D721Med (cell line): ENCODE measurements around the gene CAPSL.

Experiments used
- DNase-seq: peaks from one replicate; pipeline ENCODE4 v3.0.0; 2011; ENCODE audit warnings: low spot score; ENCODE audit not compliant: insufficient read length
- FAIRE-seq: peaks from 2 replicates; lab custom pipeline; 2011; peaks lifted over from hg19 to GRCh38; lab: Jason Lieb, UNC
- TF ChIP-seq, protein P1 (sequence below): IDR thresholded peaks from 2 replicates; pipeline ENCODE4 v1.5.1; 2012; ENCODE audit warnings: mild to moderate bottlenecking, control low read depth; ENCODE audit not compliant: insufficient read depth; ENCODE audit errors: missing control alignments

Gene CAPSL

DNA sequence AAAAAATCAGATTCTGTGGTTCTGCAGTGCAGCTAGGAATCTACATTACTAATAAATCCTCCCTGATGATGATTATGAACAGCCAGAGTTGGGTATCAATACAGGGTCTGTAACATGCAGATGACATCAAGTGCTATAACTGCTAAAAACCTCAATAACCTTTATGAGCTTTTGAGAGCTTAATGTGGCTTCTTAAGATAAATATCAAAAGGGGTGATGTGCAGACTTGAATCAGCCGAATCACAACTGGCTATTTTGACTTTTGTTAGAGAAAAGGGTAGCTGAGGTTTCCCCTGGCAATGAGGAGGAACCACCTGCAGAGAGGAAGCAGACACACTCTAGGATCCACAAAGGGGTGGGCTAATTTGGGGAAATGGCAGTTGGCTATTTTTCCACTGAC is 30.2 kb downstream of the CAPSL start:
- DNase-seq (no peak), FAIRE-seq (no peak)
- TF ChIP-seq, protein P1, sequence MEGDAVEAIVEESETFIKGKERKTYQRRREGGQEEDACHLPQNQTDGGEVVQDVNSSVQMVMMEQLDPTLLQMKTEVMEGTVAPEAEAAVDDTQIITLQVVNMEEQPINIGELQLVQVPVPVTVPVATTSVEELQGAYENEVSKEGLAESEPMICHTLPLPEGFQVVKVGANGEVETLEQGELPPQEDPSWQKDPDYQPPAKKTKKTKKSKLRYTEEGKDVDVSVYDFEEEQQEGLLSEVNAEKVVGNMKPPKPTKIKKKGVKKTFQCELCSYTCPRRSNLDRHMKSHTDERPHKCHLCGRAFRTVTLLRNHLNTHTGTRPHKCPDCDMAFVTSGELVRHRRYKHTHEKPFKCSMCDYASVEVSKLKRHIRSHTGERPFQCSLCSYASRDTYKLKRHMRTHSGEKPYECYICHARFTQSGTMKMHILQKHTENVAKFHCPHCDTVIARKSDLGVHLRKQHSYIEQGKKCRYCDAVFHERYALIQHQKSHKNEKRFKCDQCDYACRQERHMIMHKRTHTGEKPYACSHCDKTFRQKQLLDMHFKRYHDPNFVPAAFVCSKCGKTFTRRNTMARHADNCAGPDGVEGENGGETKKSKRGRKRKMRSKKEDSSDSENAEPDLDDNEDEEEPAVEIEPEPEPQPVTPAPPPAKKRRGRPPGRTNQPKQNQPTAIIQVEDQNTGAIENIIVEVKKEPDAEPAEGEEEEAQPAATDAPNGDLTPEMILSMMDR = no peak

DNA sequence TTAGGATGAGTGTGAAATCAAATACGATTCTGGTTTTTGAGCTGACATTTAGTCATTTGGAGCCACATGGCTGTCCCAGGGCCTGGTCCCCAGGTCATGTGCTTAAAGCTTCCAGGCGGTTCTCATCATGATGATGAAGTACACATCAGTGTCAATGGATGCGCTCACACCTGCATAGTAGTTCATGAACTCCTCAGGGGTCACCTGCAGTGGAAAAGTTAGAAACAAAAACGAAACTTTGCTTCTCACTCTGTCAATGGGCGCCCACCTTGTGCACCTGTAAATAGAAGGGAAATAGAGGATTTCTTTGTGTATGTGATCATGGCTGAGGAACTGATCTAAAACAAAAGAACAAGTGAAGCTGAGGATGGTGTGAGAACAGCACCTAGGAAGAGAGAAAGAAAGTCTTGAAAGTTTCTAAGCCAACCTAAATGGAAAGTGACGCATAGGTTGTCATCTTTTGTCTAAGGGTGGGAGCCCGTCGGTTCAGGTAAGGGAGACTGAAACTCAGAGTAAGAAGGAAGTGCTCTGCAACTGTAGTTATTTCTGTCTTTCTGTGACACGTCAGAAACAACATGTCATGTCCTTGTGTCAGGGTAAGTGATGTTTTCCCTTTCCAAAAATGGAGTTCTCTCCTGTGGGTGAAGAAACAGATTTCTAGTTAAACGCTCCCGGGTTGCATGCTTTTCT is 33.8 kb downstream of the CAPSL start:
- no peak for FAIRE-seq
- no peak for DNase-seq
- TF ChIP-seq, protein P1 = no peak

DNA sequence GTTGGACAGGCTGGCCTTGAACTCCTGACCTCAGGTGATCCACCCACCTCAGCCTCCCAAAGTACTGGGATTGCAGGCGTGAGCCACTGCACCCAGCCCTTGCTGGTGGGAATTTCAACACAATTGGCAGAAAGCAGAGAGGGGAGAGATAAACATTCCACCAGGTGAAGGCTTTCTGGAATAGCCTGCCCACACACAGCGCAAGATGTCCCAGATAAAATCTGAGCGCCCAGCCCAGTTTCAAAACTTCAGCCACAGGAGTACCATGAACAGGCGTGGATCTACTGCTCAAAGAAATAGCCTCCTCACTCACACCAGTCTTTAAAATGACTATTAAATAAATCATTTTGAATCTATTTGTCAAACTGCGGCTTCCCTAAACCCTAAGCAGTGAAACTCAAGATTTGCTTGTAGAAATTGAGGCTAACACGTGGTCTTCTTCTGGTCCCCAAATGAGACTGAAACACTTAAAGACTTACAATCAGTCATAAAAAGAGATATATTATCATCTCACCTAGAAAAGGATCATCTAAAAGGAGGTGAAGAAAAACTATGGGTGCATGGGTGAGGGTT is 34.7 kb downstream of the CAPSL start:
- DNase-seq = no peak
- FAIRE-seq = no peak
- TF ChIP-seq, protein P1 = no peak

DNA sequence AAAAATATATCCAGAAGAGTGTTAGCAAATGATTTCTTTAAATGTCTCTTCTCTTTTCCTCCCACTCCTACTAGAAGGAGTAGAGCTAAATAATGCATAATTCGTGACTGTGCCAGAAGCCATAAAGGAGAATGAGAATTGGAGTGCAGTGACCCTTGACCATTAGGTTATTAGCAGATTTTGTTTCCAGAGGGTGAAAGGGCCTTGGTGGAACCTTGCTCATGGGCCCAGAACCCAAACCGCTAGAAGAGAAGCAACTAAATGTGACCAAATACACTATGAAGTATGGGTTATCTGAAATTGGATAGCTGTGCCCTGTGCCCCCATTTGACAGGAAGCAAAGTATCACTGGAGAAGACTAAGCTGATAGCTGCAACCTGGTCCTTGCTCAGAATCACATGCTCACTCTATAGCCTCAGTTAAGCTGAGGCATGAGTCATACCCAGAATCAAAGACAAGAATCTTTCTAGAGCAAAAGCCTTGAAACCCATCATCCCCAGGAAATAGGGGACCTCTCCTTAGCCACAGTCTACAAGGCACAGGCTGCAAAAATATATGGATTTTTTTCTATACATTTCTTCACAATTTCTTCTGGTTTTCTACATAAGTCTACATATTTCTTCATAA is 36.3 kb downstream of the CAPSL start:
- TF ChIP-seq, protein P1 = no peak
- FAIRE-seq (no peak), DNase-seq (no peak)

DNA sequence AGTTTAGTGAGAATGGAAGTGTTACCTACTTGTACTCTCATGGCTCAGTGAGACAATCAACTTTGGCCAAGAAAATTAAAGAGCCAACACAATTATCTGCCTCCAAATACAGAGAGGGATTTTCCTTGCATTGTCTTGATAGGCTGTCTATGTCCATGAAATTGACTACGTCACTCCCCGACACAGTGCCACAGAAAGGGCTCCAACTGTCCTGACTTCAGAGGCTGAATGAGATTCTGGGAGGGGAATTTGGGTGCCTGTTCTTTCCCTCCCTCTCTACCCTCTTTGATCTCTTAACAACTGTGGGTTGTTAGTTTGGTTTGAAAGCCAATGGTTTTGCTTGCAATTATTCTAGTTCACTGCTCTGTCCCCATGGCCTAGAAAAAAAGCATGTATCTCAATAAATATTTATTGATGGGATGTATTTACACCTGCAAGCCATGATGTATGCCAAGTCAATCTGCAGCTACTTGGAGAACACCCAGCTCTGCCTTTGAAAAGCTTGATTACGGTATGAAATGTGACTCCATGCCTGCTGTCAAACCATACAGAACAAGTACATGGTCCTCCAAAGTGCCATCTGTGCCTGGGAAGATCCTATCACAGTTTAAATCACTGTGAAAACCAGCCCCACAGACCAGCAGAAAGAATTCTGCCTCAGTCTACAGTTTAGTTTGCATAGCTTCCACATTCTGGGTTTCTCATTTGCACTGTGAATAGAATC is 37.3 kb downstream of the CAPSL start:
- DNase-seq (no peak), FAIRE-seq (no peak)
- TF ChIP-seq, protein P1 = no peak

DNA sequence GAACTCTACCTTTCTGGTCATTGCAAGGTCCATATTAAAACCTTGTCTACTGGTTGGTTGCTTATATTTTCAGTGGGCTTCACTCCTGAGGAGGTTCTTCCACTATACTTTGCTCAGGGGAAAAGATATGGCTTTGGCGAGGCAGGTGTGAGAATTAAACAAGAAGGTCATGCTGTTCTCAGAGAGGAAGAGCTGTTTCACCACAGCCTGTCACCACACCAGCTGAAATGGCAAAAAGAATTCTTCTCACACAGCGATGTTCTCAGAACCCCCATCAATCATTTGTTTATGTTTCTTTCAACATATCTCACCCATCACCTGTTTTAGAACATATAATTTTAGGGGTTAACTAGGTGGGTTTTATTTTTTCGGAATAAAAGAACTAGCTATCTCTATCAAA is 38.6 kb downstream of the CAPSL start:
- FAIRE-seq (no peak), DNase-seq (no peak)
- TF ChIP-seq, protein P1 = no peak
